H1 (cell line): ENCODE measurements around the gene THUMPD2. TPM values are rescaled to one million over a fixed set of nuclear protein-coding genes. Genes with fewer than 3 reads are reported as not detected.

Source experiments
- CTCF ChIA-PET: fragments of 300-600 bp; sonication (Branson Sonifier 250); formaldehyde crosslinking; loops from one replicate; lab custom pipeline; 2021; ENCODE audit not compliant: partially characterized antibody; lab: Charles Lee
- POLR2A ChIA-PET: fragments of 300-600 bp; sonication (Branson Sonifier 250); formaldehyde crosslinking; loops from one replicate; lab custom pipeline; 2021; ENCODE audit warnings: inconsistent platforms; ENCODE audit not compliant: partially characterized antibody; lab: Charles Lee
- DNase-seq, 2 experiments: peaks; one replicate each; pipeline versions ENCODE4 v3.0.0 to v3.0.0-alpha.2; 2010 to 2022; ENCODE audit warnings: low spot score in 2 of 2, low read depth in 1 of 2, mixed read lengths in 1 of 2
- FAIRE-seq: peaks from 2 replicates; lab custom pipeline; 2011; peaks lifted over from hg19 to GRCh38; lab: Jason Lieb, UNC
- H2AFZ ChIP-seq: 2 replicates; pipeline ENCODE4 v1.8.1; 2012; ENCODE audit warnings: low read length, inconsistent platforms
- H2AK5ac ChIP-seq: 2 replicates; pipeline ENCODE4 v1.6.1; 2013; ENCODE audit warnings: low read depth, low read length
- H2BK120ac ChIP-seq: replicated peaks from 2 replicates; pipeline ENCODE3; 2013; ENCODE audit warnings: low read depth, low read length, inconsistent platforms
- H2BK12ac ChIP-seq: 2 replicates; pipeline ENCODE4 v1.6.1; 2013; ENCODE audit warnings: low read depth, low read length
- H2BK15ac ChIP-seq: 2 replicates; pipeline ENCODE4 v1.6.1; 2013; ENCODE audit warnings: low read length
- H2BK20ac ChIP-seq: 2 replicates; pipeline ENCODE4 v1.6.1; 2013; ENCODE audit warnings: low read length
- H2BK5ac ChIP-seq: 2 replicates; pipeline ENCODE4 v1.6.1; 2013; ENCODE audit warnings: low read depth, low read length
- H3K14ac ChIP-seq: 2 replicates; pipeline ENCODE4 v1.6.1; 2013; ENCODE audit warnings: inconsistent platforms; ENCODE audit not compliant: insufficient read length
- H3K18ac ChIP-seq: 2 replicates; pipeline ENCODE4 v1.6.1; 2013; ENCODE audit warnings: low read length; ENCODE audit errors: extremely low read depth
- H3K23ac ChIP-seq: 2 replicates; pipeline ENCODE4 v1.6.1; 2013; ENCODE audit warnings: inconsistent platforms; ENCODE audit not compliant: insufficient read length
- H3K23me2 ChIP-seq: 2 replicates; pipeline ENCODE4 v1.6.1; 2013; ENCODE audit warnings: low read depth, low read length
- H3K27ac ChIP-seq: 2 replicates; pipeline ENCODE4 v1.6.1; 2011; ENCODE audit warnings: low read depth, low read length, inconsistent platforms
- H3K27me3 ChIP-seq, 4 experiments: replicated peaks in 1 of 4; 1 replicate in 1 of 4; 2 replicates in 3 of 4; pipeline versions ENCODE4 v1.6.1 to v1.8.1; 2011 to 2013; ENCODE audit warnings: low read length in 3 of 4, mild to moderate bottlenecking in 3 of 4, inconsistent platforms in 2 of 4, mixed read lengths in 2 of 4, moderate library complexity in 1 of 4; ENCODE audit not compliant: control insufficient read depth in 3 of 4, insufficient read depth in 3 of 4; ENCODE audit errors: extremely low read depth in 1 of 4
- H3K36me3 ChIP-seq, 4 experiments: 2 replicates each; pipeline versions ENCODE4 v1.6.1 to v1.8.1; 2011 to 2013; ENCODE audit warnings: mild to moderate bottlenecking in 4 of 4, low read length in 3 of 4, moderate library complexity in 2 of 4, control low read depth in 1 of 4, inconsistent platforms in 1 of 4; ENCODE audit not compliant: insufficient read depth in 4 of 4, control insufficient read depth in 2 of 4
- H3K4ac ChIP-seq: replicated peaks from 2 replicates; pipeline ENCODE3; 2013; ENCODE audit warnings: low read length, low read depth, mixed read lengths, inconsistent platforms; ENCODE audit not compliant: insufficient read length
- H3K4me1 ChIP-seq, 4 experiments: replicated peaks in 1 of 4; 1 replicate in 1 of 4; 2 replicates in 3 of 4; pipeline versions ENCODE4 v1.6.1 to v1.8.1; 2011 to 2013; ENCODE audit warnings: low read length in 3 of 4, inconsistent platforms in 2 of 4, mixed read lengths in 1 of 4; ENCODE audit not compliant: insufficient read depth in 4 of 4, control insufficient read depth in 3 of 4
- H3K4me2 ChIP-seq, 2 experiments: 2 replicates each; pipeline versions ENCODE4 v1.6.1 to v1.8.1; 2011 to 2013; ENCODE audit warnings: low read depth in 2 of 2, low read length in 2 of 2, control low read depth in 1 of 2, inconsistent platforms in 1 of 2, mild to moderate bottlenecking in 1 of 2; ENCODE audit not compliant: insufficient read depth in 1 of 2
- H3K4me3 ChIP-seq, 4 experiments: fragments of 200-600, 300-600 bp in 1 of 4; sonication (generic), shearing (Covaris generic), sonication (Bioruptor Twin) in 1 of 4; 2 replicates each; pipeline versions ENCODE4 v1.5.1 to v1.8.1; 2011 to 2016; ENCODE audit warnings: low read length in 4 of 4, low read depth in 3 of 4, control low read depth in 2 of 4, inconsistent platforms in 2 of 4, mild to moderate bottlenecking in 2 of 4, mixed read lengths in 1 of 4, moderate library complexity in 1 of 4; ENCODE audit not compliant: insufficient read depth in 2 of 4; ENCODE audit errors: extremely low read depth in 1 of 4
- H3K56ac ChIP-seq: replicated peaks from 2 replicates; pipeline ENCODE3; 2013; ENCODE audit warnings: low read depth, mild to moderate bottlenecking, mixed read lengths, low read length, inconsistent platforms; ENCODE audit not compliant: insufficient read length
- H3K79me1 ChIP-seq: 2 replicates; pipeline ENCODE4 v1.6.1; 2013; ENCODE audit warnings: low read depth, low read length, control low read depth
- H3K79me2 ChIP-seq, 2 experiments: 2 replicates each; pipeline versions ENCODE4 v1.6.1 to v1.8.1; 2012 to 2013; ENCODE audit warnings: low read length in 2 of 2, mild to moderate bottlenecking in 2 of 2, inconsistent platforms in 1 of 2; ENCODE audit not compliant: insufficient read depth in 2 of 2, control insufficient read depth in 1 of 2
- H3K9ac ChIP-seq, 4 experiments: replicated peaks in 1 of 4; 1 replicate in 1 of 4; 2 replicates in 3 of 4; pipeline versions ENCODE4 v1.6.1 to v1.8.1; 2011 to 2013; ENCODE audit warnings: low read depth in 3 of 4, low read length in 3 of 4, control low read depth in 2 of 4, mild to moderate bottlenecking in 2 of 4, moderate library complexity in 2 of 4, inconsistent platforms in 1 of 4; ENCODE audit errors: extremely low read depth in 1 of 4
- H3K9me3 ChIP-seq, 2 experiments: 2 replicates each; pipeline versions ENCODE4 v1.6.1 to v1.8.1; 2012 to 2013; ENCODE audit warnings: mild to moderate bottlenecking in 2 of 2, moderate library complexity in 2 of 2, control low read depth in 1 of 2, inconsistent platforms in 1 of 2, low read depth in 1 of 2, low read length in 1 of 2, mixed read lengths in 1 of 2; ENCODE audit not compliant: insufficient read depth in 2 of 2
- H4K20me1 ChIP-seq, 2 experiments: replicated peaks in 1 of 2; 2 replicates each; pipeline versions ENCODE3 to v1.8.1; 2011 to 2013; ENCODE audit warnings: inconsistent platforms in 2 of 2, low read length in 2 of 2, mild to moderate bottlenecking in 1 of 2; ENCODE audit not compliant: insufficient read depth in 2 of 2, control insufficient read depth in 1 of 2
- H4K5ac ChIP-seq: 2 replicates; pipeline ENCODE4 v1.6.1; 2013; ENCODE audit warnings: low read length, low read depth, mixed read lengths, inconsistent platforms; ENCODE audit not compliant: insufficient read length
- H4K8ac ChIP-seq: 2 replicates; pipeline ENCODE4 v1.8.0; 2013; ENCODE audit warnings: mild to moderate bottlenecking, moderate library complexity, low read length, inconsistent platforms; ENCODE audit not compliant: insufficient read depth; ENCODE audit errors: extremely low read depth
- H4K91ac ChIP-seq: replicated peaks from 2 replicates; pipeline ENCODE3; 2013; ENCODE audit warnings: low read length, mixed read lengths, inconsistent platforms; ENCODE audit not compliant: insufficient read length
- BRCA1 ChIP-seq: IDR thresholded peaks from 2 replicates; pipeline ENCODE4 v1.6.1; 2012; ENCODE audit warnings: low read depth, low read length, improper control_type of control experiment
- CBX8 ChIP-seq: fragments of 300-800, 300-1000 bp; sonication (generic); IDR thresholded peaks from 2 replicates; pipeline ENCODE4 v1.7.1; 2016; ENCODE audit warnings: low read depth, low read length, borderline replicate concordance
- EZH2 ChIP-seq: fragments of 200-600 bp; sonication (generic); IDR thresholded peaks from 2 replicates; pipeline ENCODE4 v1.7.1; 2012; ENCODE audit warnings: low read depth, mild to moderate bottlenecking, moderate library complexity, low read length, inconsistent platforms; ENCODE audit not compliant: severe bottlenecking
- FOSL1 ChIP-seq: IDR thresholded peaks from 2 replicates; pipeline ENCODE4 v1.6.1; 2011; ENCODE audit warnings: mild to moderate bottlenecking, low read depth, low read length, moderate library complexity; ENCODE audit not compliant: insufficient read depth
- GTF2F1 ChIP-seq: IDR thresholded peaks from 2 replicates; pipeline ENCODE4 v1.6.1; 2012; ENCODE audit warnings: low read depth, low read length, improper control_type of control experiment, borderline replicate concordance
- JUND ChIP-seq: IDR thresholded peaks from 2 replicates; pipeline ENCODE4 v1.6.1; 2011; ENCODE audit warnings: mild to moderate bottlenecking, improper control_type of control experiment, low read length
- MAX ChIP-seq: IDR thresholded peaks from 2 replicates; pipeline ENCODE4 v1.6.1; 2012; ENCODE audit warnings: inconsistent platforms
- POLR2A ChIP-seq, 2 experiments: IDR thresholded peaks; 1 replicate in 1 of 2; 2 replicates in 1 of 2; pipeline ENCODE4 v1.6.1; 2011; ENCODE audit warnings: low read depth in 2 of 2, low read length in 2 of 2, mild to moderate bottlenecking in 2 of 2; ENCODE audit errors: control extremely low read depth in 1 of 2
- RNF2 ChIP-seq: fragments of 200-900, 300-1000 bp; sonication (generic); IDR thresholded peaks from 2 replicates; pipeline ENCODE4 v1.7.1; 2016; ENCODE audit warnings: borderline replicate concordance, low read depth, mild to moderate bottlenecking, antibody characterized with exemption, low read length; ENCODE audit not compliant: poor library complexity, severe bottlenecking; ENCODE audit errors: missing control alignments
- SAP30 ChIP-seq: fragments of 300-600 bp; sonication (generic); IDR thresholded peaks from 2 replicates; pipeline ENCODE4 v1.7.1; 2012; ENCODE audit warnings: low read length, moderate library complexity, mild to moderate bottlenecking, inconsistent platforms; ENCODE audit not compliant: insufficient read depth, insufficient replicate concordance
- SIN3A ChIP-seq, 2 experiments: IDR thresholded peaks in 1 of 2; conservative IDR thresholded peaks in 1 of 2; 2 replicates each; pipeline ENCODE4 v1.6.1; 2011 to 2012; ENCODE audit warnings: low read length in 2 of 2, improper control_type of control experiment in 1 of 2, low read depth in 1 of 2, mild to moderate bottlenecking in 1 of 2
- SP1 ChIP-seq: IDR thresholded peaks from 2 replicates; pipeline ENCODE4 v1.6.1; 2011; ENCODE audit warnings: low read depth, low read length
- TAF7 ChIP-seq: optimal IDR thresholded peaks from 2 replicates; pipeline ENCODE3; 2011; ENCODE audit warnings: low read depth, mild to moderate bottlenecking, inconsistent platforms, low read length, moderate library complexity, borderline replicate concordance
- TEAD4 ChIP-seq: IDR thresholded peaks from 2 replicates; pipeline ENCODE4 v1.6.1; 2012; ENCODE audit warnings: low read depth, low read length, inconsistent platforms, mixed read lengths
- WGBS, 2 experiments: shearing (Covaris generic) in 1 of 2; methylation state at CpG; one replicate each; pipeline versions ENCODE4 v1.1.6 to v1.1.7; 2013 to 2015; ENCODE audit warnings: low lambda C conversion rate in 2 of 2, mixed read lengths in 2 of 2, inconsistent platforms in 1 of 2, low coverage in 1 of 2, missing lambda C conversion rate in 1 of 2; ENCODE audit not compliant: insufficient replicate concordance in 2 of 2, insufficient coverage in 1 of 2, insufficient read length in 1 of 2; ENCODE audit errors: extremely low coverage in 1 of 2, missing lambda C conversion rate in 1 of 2; 5-methylcytosine and 5-hydroxymethylcytosine counted together
- polyA plus RNA-seq, 7 experiments: library from polyadenylated mRNA; depleted of rRNA in 3 of 7; stranded (reverse) in 5 of 7; unstranded in 2 of 7; fragments of >200 nt in 5 of 7; fragments of 200-250 nt in 2 of 7; gene quantifications; 1 replicate in 5 of 7; 2 replicates in 1 of 7; 4 replicates in 1 of 7; pipeline versions ENCODE4 v1.2.1 to v1.2.3, GENCODE V29; 2011 to 2013; ENCODE audit warnings: missing spikeins in 2 of 7, mixed read lengths in 2 of 7
- total RNA-seq: library from RNA; stranded (reverse); fragmentation: NEBNext Ultra II Directional; extraction: Animal tissue kit (Norgen Biotek cat#: 25700); gene quantifications from 2 replicates; pipeline ENCODE4 v1.2.1, GENCODE V29; 2021

The THUMPD2 gene
- total and polyA plus RNA-seq, 2 of the 8 experiments (the other 6 are each of a cell fraction or from before 2014, with no cell fraction given): 8.6 to 17.0 TPM

GRCh38 chr2:39796134-39796533 lies 17.1 kb upstream of the THUMPD2 start:
- CTCF ChIA-PET: interaction anchor here (1.7 kb wide), 1 partner anchor 42 kb away, joined by 3 read pairs; no protein-coding TSS in a partner anchor
- Histone ChIP-seq H3K56ac (no peak overlapping the region), H2AK5ac (no peak overlapping the region), H2AFZ (no peak overlapping the region), H4K8ac (no peak overlapping the region), H4K20me1 (no peaks in the 10 kb centered on the region), H3K18ac (no peak overlapping the region), H3K4me3 (no peak overlapping the region), H3K4me2 (no peak overlapping the region), H2BK12ac (no peak overlapping the region), H2BK15ac (no peak overlapping the region), H3K79me1 (no peaks in the 10 kb centered on the region), H3K79me2 (no peaks in the 10 kb centered on the region), H3K36me3 (peaks cover 0 to 4% (median 0%) of the 10 kb centered on the region in 4 experiments; a peak in 3 of 8 replicates), H3K27me3 (no peaks in the 10 kb centered on the region), H3K4ac (no peak overlapping the region), H4K91ac (no peak overlapping the region), H4K5ac (no peak overlapping the region), H2BK20ac (no peak overlapping the region), H3K9me3 (peaks cover 7 to 9% of the 10 kb centered on the region in 2 experiments), H3K4me1 (no peaks in the 10 kb centered on the region), H2BK5ac (no peak overlapping the region), H3K27ac (no peak overlapping the region), H3K14ac (no peak overlapping the region), H2BK120ac (no peak overlapping the region), H3K23me2 (no peaks in the 10 kb centered on the region), H3K9ac (no peak overlapping the region), H3K23ac (no peak overlapping the region)
- POLR2A ChIA-PET: no interaction called here
- WGBS, 2 experiments: 69% methylated on average over 1 of the region's 1 CpG; no CpG with 5 or more reads in 1 of the 2 experiments
- FAIRE-seq (no peak), DNase-seq (no peak)
- TF ChIP-seq MAX (no peak), SP1 (no peak), JUND (no peak), TAF7 (no peak), BRCA1 (no peak), SIN3A (conservative IDR thresholded peaks at IDR 0.05 in 1 of 2, IDR thresholded peaks at IDR 0.05 in 1 of 2; ENCODE audit: low read depth in 1 of 2, low read length in 2 of 2) (no peak), RNF2 (no peak), POLR2A (IDR thresholded peaks at IDR 0.05; ENCODE audit: control extremely low read depth in 1 of 2, low read depth in 2 of 2, low read length in 2 of 2) (no peak), FOSL1 (no peak), TEAD4 (no peak), GTF2F1 (no peak), CBX8 (no peak), EZH2 (no peak), SAP30 (no peak)
